Upper lobe of left lung (tissue), 4 donors: ENCODE results near the gene BPTF.

Source experiments
- CTCF ChIP-seq, 6 experiments: fragments of 450-650 bp in 4 of 6; fragments of 200-600 bp in 2 of 6; sonication (generic) in 2 of 6; IDR thresholded peaks; one replicate each; pipeline ENCODE4 v1.5.1; 2016 to 2019; ENCODE audit warnings: antibody characterized with exemption in 6 of 6
- EP300 ChIP-seq, 4 donors: sonication (generic); formaldehyde crosslinking; IDR thresholded peaks; one replicate each; pipeline ENCODE4 v1.5.1; 2017; ENCODE audit warnings: antibody characterized with exemption in 4 of 4, control low read depth in 2 of 4
- POLR2A ChIP-seq, 4 donors: fragments of 450-650 bp; IDR thresholded peaks; one replicate each; pipeline ENCODE4 v1.5.1; 2016 to 2017; ENCODE audit warnings: antibody characterized with exemption in 4 of 4, mild to moderate bottlenecking in 2 of 4
- POLR2AphosphoS5 ChIP-seq, 2 donors: sonication (generic); formaldehyde crosslinking; IDR thresholded peaks; one replicate each; pipeline ENCODE4 v1.5.1; 2017; ENCODE audit warnings: antibody characterized with exemption in 2 of 2

DNA sequence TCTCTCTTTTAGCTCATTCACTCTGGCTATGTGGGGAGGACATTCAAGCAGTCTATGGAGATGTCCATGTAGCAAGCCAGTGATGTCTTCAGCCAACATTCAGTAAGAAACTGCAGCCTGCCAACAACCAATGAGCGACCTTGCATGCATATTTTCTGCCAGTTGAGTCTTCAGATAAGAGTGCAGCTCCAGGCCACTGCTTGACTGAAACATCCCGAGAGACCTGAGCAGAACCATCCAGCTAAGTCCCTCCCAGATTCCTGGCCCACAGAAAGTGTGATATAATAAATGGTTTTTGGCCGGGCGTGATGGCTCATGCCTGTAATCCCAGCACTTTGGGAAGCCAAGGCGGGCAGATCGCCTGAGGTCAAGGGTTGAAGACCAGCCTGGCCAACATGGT, 181.5 kb downstream of the BPTF start:
- no peak for TF ChIP-seq CTCF (IDR thresholded peaks at IDR 0.05)
- TF ChIP-seq POLR2AphosphoS5 (IDR thresholded peaks at IDR 0.05) = no peak
- TF ChIP-seq POLR2A (IDR thresholded peaks at IDR 0.05) = no peak
- TF ChIP-seq EP300 (IDR thresholded peaks at IDR 0.05) = no peak
